Fibroblast of lung (primary cell): ENCODE measurements around the gene RAB34.

Experiments used
- CTCF ChIP-seq, 2 donors: IDR thresholded peaks in 1 of 2; conservative IDR thresholded peaks in 1 of 2; 1 replicate in 1 of 2; 2 replicates in 1 of 2; pipeline ENCODE4 v1.5.1; 2011 to 2012; ENCODE audit warnings: low read length in 2 of 2, control low read depth in 1 of 2, inconsistent platforms in 1 of 2, low read depth in 1 of 2, mild to moderate bottlenecking in 1 of 2
- EZH2 ChIP-seq: IDR thresholded peaks from 2 replicates; pipeline ENCODE4 v1.5.1; 2012; ENCODE audit warnings: low read length, control low read depth, mild to moderate bottlenecking; ENCODE audit errors: missing control alignments

DNA sequence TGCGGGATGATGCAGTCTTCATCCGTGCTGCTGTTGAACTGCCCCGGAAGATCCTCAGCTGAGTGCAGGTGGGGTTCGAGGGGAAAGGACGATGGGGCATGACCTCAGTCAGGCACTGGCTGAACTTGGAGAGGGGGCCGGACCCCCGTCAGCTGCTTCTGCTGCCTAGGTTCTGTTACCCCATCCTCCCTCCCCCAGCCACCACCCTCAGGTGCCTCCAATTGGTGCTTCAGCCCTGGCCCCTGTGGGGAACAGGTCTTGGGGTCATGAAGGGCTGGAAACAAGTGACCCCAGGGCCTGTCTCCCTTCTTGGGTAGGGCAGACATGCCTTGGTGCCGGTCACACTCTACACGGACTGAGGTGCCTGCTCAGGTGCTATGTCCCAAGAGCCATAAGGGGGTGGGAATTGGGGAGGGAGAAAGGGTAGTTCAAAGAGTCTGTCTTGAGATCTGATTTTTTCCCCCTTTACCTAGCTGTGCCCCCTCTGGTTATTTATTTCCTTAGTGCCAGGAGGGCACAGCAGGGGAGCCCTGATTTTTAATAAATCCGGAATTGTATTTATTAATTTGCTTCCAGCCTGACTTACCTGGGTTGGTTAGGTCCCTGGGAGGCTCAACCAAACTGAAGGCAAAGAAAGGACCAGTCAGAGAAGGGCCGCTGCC is 32.0 kb upstream of the RAB34 start:
- no peak for TF ChIP-seq CTCF (conservative IDR thresholded peaks at IDR 0.05 in 1 of 2, IDR thresholded peaks at IDR 0.05 in 1 of 2; ENCODE audit: low read depth in 1 of 2, low read length in 2 of 2)
- TF ChIP-seq EZH2: no peak
